ENCODE results near the gene EPOP. TPM values are rescaled to one million over a fixed set of nuclear protein-coding genes. Genes with fewer than 3 reads are reported as not detected.

The EPOP gene
- total RNA-seq, 1 experiment from 2014 or later: 12.3 TPM

DNA sequence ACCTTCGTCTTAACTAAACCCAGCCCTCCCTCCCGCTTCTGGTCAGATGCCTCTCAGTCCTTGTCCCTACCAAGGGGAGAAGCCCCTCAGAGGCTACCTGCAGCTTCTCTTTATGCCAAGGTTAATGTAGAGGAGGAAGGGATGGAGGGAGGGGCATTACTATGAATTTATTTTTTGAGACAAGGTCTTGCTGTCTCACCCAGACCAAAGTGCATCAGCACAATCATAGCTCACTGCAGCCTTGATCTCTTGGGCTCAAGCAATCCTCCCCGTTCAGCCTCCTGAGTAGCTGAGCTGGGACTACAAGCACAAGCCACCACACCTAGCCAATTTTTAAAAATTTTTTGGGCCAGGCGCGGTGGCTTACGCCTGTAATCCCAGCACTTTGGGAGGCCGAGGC is 15.3 kb downstream of the EPOP start:
- POLR2A ChIA-PET: interaction anchor here (1.4 kb wide), 1 partner anchor 42 kb away, joined by 4 read pairs; no protein-coding TSS in a partner anchor
- peaks cover 43% of the 10 kb centered on the region for H3K4me1 Mint-ChIP-seq
- CTCF ChIA-PET: interaction anchor here (1.2 to 28.2 kb wide), 3 partner anchors 62 to 115 kb away, joined by 4 to 727 read pairs (median 4); partner anchors contain the start of gene SRCIN1
- no peaks in the 10 kb centered on the region for H3K9me3 Mint-ChIP-seq
- no peak for TF ChIP-seq ZBTB21 (CRISPR knock-in tag; IDR thresholded peaks at IDR 0.05; ENCODE audit: borderline replicate concordance)
- no peak for TF ChIP-seq ELF4 (CRISPR knock-in tag; IDR thresholded peaks at IDR 0.05; ENCODE audit: low read depth)
- TF ChIP-seq, protein P1, sequence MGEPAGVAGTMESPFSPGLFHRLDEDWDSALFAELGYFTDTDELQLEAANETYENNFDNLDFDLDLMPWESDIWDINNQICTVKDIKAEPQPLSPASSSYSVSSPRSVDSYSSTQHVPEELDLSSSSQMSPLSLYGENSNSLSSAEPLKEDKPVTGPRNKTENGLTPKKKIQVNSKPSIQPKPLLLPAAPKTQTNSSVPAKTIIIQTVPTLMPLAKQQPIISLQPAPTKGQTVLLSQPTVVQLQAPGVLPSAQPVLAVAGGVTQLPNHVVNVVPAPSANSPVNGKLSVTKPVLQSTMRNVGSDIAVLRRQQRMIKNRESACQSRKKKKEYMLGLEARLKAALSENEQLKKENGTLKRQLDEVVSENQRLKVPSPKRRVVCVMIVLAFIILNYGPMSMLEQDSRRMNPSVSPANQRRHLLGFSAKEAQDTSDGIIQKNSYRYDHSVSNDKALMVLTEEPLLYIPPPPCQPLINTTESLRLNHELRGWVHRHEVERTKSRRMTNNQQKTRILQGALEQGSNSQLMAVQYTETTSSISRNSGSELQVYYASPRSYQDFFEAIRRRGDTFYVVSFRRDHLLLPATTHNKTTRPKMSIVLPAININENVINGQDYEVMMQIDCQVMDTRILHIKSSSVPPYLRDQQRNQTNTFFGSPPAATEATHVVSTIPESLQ (CRISPR knock-in tag; IDR thresholded peaks at IDR 0.05): no peak
- no peak for TF ChIP-seq GABPB1 (CRISPR knock-in tag; IDR thresholded peaks at IDR 0.05)
- no peak for TF ChIP-seq NR2C2 (CRISPR knock-in tag; IDR thresholded peaks at IDR 0.05)
- H3K27me3 Mint-ChIP-seq (ENCODE audit: low read depth): peaks cover 34% of the 10 kb centered on the region
- no peak overlapping the region for H3K4me3 Mint-ChIP-seq
- no peak for ATAC-seq
- H3K36me3 Mint-ChIP-seq: no peaks in the 10 kb centered on the region
- H3K27ac Mint-ChIP-seq: no peak overlapping the region
- no peak for DNase-seq (ENCODE audit: low spot score)

DNA sequence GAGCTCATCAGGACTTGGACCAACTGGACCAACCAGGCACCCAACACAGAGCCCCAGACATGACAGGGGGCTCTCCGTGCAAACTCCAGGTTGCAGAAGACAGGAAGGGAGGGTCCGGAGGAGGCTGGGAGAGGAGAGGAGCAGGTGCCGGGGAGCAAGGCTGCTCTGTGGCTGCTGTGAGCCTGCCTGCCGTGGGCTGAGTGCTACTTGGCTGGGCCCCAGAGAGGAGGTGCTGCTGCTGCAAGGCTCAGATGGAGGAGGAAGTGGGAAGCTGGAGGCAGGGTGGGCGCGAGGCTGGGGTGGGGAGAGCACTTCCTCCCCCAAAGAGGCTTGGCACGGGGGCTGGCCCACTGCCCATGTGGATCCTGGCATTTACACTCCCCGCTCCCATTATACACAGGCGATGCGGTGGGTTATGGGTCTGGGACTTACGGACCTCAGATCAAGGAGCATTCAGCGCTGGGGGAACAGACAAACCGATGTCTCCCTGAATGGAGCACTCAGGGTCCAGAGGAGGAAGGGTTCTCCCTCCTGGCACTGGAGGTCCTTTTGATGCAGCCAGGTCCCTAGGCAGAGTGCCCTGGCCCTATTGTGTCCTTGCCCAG is 15.9 kb downstream of the EPOP start:
- DNase-seq (ENCODE audit: low spot score) (peak; percentile 8), ATAC-seq (no peak)
- H3K9me3 Mint-ChIP-seq: no peaks in the 10 kb centered on the region
- no peak overlapping the region for H3K27ac Mint-ChIP-seq
- ChIA-PET POLR2A (interaction anchor here (1.4 kb wide), 1 partner anchor 42 kb away, joined by 4 read pairs; no protein-coding TSS in a partner anchor), CTCF (interaction anchor here (28.2 kb wide), 1 partner anchor 61 kb away, joined by 727 read pairs; the partner anchor contains the start of gene SRCIN1)
- TF ChIP-seq, protein P2, sequence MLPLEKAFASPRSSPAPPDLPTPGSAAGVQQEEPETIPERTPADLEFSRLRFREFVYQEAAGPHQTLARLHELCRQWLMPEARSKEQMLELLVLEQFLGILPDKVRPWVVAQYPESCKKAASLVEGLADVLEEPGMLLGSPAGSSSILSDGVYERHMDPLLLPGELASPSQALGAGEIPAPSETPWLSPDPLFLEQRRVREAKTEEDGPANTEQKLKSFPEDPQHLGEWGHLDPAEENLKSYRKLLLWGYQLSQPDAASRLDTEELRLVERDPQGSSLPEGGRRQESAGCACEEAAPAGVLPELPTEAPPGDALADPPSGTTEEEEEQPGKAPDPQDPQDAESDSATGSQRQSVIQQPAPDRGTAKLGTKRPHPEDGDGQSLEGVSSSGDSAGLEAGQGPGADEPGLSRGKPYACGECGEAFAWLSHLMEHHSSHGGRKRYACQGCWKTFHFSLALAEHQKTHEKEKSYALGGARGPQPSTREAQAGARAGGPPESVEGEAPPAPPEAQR (CRISPR knock-in tag; IDR thresholded peaks at IDR 0.05): no peak
- TF ChIP-seq, protein P3, sequence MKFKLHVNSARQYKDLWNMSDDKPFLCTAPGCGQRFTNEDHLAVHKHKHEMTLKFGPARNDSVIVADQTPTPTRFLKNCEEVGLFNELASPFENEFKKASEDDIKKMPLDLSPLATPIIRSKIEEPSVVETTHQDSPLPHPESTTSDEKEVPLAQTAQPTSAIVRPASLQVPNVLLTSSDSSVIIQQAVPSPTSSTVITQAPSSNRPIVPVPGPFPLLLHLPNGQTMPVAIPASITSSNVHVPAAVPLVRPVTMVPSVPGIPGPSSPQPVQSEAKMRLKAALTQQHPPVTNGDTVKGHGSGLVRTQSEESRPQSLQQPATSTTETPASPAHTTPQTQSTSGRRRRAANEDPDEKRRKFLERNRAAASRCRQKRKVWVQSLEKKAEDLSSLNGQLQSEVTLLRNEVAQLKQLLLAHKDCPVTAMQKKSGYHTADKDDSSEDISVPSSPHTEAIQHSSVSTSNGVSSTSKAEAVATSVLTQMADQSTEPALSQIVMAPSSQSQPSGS (CRISPR knock-in tag; IDR thresholded peaks at IDR 0.05; ENCODE audit: borderline replicate concordance, low read depth): no peak
- TF ChIP-seq SMAD4 (CRISPR knock-in tag; IDR thresholded peaks at IDR 0.05) (no peak), NFATC4 (CRISPR knock-in tag; IDR thresholded peaks at IDR 0.05) (no peak), ZNF423 (CRISPR knock-in tag; IDR thresholded peaks at IDR 0.05) (no peak)
- peaks cover 44% of the 10 kb centered on the region for H3K4me1 Mint-ChIP-seq
- H3K36me3 Mint-ChIP-seq: no peaks in the 10 kb centered on the region
- peaks cover 29% of the 10 kb centered on the region for H3K27me3 Mint-ChIP-seq (ENCODE audit: low read depth)
- no peak overlapping the region for H3K4me3 Mint-ChIP-seq

DNA sequence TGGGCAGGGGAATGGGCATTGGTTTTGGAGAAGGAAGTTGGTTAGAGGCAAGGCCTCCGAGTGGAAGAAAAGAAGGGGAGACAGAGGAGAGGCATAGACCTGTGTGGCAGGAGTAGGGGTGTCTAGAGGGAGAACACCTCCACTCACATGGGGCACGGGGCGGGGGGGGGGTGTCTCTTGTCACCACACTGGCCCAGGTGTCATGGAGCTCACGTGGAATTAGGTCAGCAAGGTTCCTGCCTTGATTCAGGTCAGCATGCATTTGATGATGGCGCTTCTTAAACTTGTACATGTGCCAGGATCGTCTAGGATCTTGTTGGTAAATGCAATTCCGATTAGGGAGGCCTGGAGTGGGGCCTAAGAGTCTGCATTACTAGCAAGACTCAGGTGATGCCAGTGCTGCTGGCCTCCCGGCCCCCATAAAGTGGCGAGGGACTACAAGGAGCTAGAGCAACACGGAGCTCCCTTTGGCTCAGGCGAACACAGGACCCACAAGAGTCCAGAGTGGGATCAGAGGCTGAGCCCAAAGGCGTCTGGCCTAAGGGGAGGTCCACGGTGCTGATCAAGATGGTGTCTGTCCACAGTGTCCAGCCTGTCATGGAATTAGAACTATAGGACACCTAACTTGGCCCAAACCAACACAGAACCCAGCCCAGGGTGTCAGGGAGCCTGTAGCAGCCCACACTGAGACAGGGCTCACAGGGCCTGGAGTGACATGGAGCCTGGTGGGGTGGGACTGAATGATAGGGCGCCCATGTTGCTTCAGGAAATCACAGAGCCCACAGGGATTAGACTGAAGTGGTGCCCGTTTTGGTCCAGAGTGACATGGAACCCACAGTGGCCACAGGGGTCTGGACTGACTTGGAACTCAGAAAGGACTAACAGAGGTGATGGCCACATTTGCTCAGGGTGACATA is 16.7 kb downstream of the EPOP start:
- DNase-seq (ENCODE audit: low spot score): no peak
- ChIA-PET POLR2A (interaction anchor here (1.4 kb wide), 1 partner anchor 41 kb away, joined by 4 read pairs; no protein-coding TSS in a partner anchor), CTCF (interaction anchor here (28.2 kb wide), 1 partner anchor 61 kb away, joined by 727 read pairs; the partner anchor contains the start of gene SRCIN1)
- Mint-ChIP-seq H3K27ac (no peak overlapping the region), H3K9me3 (no peaks in the 10 kb centered on the region), H3K36me3 (no peaks in the 10 kb centered on the region), H3K4me1 (peaks cover 37% of the 10 kb centered on the region), H3K4me3 (no peak overlapping the region), H3K27me3 (ENCODE audit: low read depth) (peaks cover 32% of the 10 kb centered on the region)
- no peak for ATAC-seq
- TF ChIP-seq, protein P4, sequence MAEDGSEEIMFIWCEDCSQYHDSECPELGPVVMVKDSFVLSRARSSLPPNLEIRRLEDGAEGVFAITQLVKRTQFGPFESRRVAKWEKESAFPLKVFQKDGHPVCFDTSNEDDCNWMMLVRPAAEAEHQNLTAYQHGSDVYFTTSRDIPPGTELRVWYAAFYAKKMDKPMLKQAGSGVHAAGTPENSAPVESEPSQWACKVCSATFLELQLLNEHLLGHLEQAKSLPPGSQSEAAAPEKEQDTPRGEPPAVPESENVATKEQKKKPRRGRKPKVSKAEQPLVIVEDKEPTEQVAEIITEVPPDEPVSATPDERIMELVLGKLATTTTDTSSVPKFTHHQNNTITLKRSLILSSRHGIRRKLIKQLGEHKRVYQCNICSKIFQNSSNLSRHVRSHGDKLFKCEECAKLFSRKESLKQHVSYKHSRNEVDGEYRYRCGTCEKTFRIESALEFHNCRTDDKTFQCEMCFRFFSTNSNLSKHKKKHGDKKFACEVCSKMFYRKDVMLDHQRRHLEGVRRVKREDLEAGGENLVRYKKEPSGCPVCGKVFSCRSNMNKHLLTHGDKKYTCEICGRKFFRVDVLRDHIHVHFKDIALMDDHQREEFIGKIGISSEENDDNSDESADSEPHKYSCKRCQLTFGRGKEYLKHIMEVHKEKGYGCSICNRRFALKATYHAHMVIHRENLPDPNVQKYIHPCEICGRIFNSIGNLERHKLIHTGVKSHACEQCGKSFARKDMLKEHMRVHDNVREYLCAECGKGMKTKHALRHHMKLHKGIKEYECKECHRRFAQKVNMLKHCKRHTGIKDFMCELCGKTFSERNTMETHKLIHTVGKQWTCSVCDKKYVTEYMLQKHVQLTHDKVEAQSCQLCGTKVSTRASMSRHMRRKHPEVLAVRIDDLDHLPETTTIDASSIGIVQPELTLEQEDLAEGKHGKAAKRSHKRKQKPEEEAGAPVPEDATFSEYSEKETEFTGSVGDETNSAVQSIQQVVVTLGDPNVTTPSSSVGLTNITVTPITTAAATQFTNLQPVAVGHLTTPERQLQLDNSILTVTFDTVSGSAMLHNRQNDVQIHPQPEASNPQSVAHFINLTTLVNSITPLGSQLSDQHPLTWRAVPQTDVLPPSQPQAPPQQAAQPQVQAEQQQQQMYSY (CRISPR knock-in tag; IDR thresholded peaks at IDR 0.05): no peak
- TF ChIP-seq, protein P5, sequence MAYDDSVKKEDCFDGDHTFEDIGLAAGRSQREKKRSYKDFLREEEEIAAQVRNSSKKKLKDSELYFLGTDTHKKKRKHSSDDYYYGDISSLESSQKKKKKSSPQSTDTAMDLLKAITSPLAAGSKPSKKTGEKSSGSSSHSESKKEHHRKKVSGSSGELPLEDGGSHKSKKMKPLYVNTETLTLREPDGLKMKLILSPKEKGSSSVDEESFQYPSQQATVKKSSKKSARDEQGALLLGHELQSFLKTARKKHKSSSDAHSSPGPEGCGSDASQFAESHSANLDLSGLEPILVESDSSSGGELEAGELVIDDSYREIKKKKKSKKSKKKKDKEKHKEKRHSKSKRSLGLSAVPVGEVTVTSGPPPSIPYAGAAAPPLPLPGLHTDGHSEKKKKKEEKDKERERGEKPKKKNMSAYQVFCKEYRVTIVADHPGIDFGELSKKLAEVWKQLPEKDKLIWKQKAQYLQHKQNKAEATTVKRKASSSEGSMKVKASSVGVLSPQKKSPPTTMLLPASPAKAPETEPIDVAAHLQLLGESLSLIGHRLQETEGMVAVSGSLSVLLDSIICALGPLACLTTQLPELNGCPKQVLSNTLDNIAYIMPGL (CRISPR knock-in tag; IDR thresholded peaks at IDR 0.05): no peak
- TF ChIP-seq TEAD4 (CRISPR knock-in tag; IDR thresholded peaks at IDR 0.05): no peak
- TF ChIP-seq, protein P2 (CRISPR knock-in tag; IDR thresholded peaks at IDR 0.05): no peak
- no peak for TF ChIP-seq FOXJ3 (CRISPR knock-in tag; IDR thresholded peaks at IDR 0.05; ENCODE audit: borderline replicate concordance)
- no peak for TF ChIP-seq ZNF263 (CRISPR knock-in tag; IDR thresholded peaks at IDR 0.05; ENCODE audit: low read depth)
- no peak for TF ChIP-seq NFE2L1 (CRISPR knock-in tag; IDR thresholded peaks at IDR 0.05)
